ENCODE measurements around the gene TNPO1.

DNA sequence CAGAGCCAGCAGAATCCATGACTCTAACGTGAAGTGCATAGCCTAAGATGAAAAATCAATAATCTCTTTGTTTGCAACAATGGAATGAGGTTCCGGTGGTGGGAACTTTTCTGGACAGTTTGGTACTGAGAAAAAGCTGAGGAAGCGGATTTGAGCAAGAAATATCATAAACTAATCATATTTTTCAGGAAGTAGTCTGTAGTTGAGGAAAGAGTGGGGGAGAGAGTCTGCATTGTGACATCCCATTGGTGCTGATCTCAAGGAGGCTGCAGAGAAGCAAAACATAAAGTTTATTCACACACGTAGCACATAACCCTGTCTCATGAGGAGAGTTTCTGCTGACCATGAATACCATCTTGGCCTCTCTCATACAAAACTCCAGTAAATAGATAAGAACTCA lies 123.6 kb downstream of the TNPO1 start:
- TF ChIP-seq GATA3 (IDR thresholded peaks at IDR 0.05; ENCODE audit: low read depth, low read length) (no peak), GATA2 (IDR thresholded peaks at IDR 0.05; ENCODE audit: low read depth, low read length) (no peak)
